ENCODE results near the gene BCAS3. TPM values are rescaled to one million over a fixed set of nuclear protein-coding genes. Genes with fewer than 3 reads are reported as not detected.

Gene BCAS3
- total RNA-seq, 1 donor from 2014 or later, result 22.6 TPM

DNA sequence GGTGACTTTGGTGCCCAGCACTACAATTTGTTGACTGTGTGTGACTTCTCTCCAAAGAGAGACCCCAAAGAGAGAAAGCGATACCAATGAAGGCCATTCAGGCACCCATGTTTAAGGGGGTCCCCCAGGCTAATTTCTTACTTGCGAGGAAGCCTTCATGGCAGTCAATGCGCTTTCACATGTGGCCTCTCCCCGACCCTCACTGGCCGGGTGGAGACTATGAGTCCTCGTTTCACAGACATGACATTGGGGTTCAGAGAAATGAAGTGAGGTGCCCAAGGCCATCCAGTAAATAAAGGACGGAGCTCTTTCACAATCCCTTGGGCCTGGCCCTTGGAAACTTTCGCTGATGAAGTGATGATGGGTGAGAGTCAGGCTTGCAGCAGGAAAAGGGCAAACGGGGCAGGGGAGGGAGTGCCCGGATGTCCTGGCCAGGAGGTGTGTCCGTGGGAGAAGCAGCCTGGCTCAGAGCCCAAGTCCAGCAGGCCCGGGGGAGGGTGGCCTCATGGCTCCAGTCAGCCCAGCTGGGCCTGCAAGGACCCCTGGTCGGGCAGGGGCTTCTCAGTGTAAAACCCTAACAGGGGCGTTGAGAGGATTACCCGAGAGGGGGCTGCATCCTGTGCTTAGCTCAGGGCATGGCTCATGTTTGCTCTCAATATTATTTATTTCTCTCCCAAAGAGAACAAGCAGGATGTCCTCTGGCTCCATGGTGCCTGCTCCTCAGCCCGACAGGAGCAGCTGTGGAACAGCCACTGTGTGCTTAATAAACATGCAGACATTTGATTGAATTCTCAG, 736.7 kb downstream of the BCAS3 start:
- H3K4me3 Mint-ChIP-seq (ENCODE audit: unreplicated experiment), result no peak overlapping the region
- peaks cover 27% of the 10 kb centered on the region for H3K4me1 Mint-ChIP-seq (ENCODE audit: low read depth)
- H3K27ac Mint-ChIP-seq (ENCODE audit: unreplicated experiment), result no peak overlapping the region
- H3K36me3 Mint-ChIP-seq (ENCODE audit: low read depth), result no peaks in the 10 kb centered on the region
- no peaks in the 10 kb centered on the region for H3K9me3 Mint-ChIP-seq (ENCODE audit: low read depth)
- DNase-seq (ENCODE audit: low spot score), result peak; percentile 75
- TF ChIP-seq, protein P1, sequence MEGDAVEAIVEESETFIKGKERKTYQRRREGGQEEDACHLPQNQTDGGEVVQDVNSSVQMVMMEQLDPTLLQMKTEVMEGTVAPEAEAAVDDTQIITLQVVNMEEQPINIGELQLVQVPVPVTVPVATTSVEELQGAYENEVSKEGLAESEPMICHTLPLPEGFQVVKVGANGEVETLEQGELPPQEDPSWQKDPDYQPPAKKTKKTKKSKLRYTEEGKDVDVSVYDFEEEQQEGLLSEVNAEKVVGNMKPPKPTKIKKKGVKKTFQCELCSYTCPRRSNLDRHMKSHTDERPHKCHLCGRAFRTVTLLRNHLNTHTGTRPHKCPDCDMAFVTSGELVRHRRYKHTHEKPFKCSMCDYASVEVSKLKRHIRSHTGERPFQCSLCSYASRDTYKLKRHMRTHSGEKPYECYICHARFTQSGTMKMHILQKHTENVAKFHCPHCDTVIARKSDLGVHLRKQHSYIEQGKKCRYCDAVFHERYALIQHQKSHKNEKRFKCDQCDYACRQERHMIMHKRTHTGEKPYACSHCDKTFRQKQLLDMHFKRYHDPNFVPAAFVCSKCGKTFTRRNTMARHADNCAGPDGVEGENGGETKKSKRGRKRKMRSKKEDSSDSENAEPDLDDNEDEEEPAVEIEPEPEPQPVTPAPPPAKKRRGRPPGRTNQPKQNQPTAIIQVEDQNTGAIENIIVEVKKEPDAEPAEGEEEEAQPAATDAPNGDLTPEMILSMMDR (IDR thresholded peaks at IDR 0.05), result no peak
- H3K27me3 Mint-ChIP-seq (ENCODE audit: low read depth), result no peaks in the 10 kb centered on the region

DNA sequence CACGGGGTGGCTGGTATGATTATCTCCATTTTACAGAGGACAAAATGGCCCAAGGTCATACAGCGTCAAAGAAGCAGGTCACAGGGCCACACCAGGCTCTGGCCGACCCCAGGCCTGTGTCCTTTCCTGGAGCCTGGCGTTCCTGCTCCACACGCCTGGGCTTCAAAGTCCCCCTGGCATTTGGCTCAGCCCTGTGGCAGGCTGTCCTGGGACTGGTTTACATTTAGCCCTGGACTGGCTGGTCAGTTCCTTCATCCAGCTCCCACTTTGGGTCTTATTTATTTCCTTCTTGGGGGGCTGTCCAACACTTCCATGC, 737.2 kb downstream of the BCAS3 start:
- TF ChIP-seq, protein P1 (IDR thresholded peaks at IDR 0.05), result no peak
- H3K9me3 Mint-ChIP-seq (ENCODE audit: low read depth), result no peaks in the 10 kb centered on the region
- no peak overlapping the region for H3K27ac Mint-ChIP-seq (ENCODE audit: unreplicated experiment)
- peaks cover 25% of the 10 kb centered on the region for H3K4me1 Mint-ChIP-seq (ENCODE audit: low read depth)
- H3K4me3 Mint-ChIP-seq (ENCODE audit: unreplicated experiment), result no peak overlapping the region
- no peaks in the 10 kb centered on the region for H3K27me3 Mint-ChIP-seq (ENCODE audit: low read depth)
- DNase-seq (ENCODE audit: low spot score), result no peak
- H3K36me3 Mint-ChIP-seq (ENCODE audit: low read depth), result no peaks in the 10 kb centered on the region

DNA sequence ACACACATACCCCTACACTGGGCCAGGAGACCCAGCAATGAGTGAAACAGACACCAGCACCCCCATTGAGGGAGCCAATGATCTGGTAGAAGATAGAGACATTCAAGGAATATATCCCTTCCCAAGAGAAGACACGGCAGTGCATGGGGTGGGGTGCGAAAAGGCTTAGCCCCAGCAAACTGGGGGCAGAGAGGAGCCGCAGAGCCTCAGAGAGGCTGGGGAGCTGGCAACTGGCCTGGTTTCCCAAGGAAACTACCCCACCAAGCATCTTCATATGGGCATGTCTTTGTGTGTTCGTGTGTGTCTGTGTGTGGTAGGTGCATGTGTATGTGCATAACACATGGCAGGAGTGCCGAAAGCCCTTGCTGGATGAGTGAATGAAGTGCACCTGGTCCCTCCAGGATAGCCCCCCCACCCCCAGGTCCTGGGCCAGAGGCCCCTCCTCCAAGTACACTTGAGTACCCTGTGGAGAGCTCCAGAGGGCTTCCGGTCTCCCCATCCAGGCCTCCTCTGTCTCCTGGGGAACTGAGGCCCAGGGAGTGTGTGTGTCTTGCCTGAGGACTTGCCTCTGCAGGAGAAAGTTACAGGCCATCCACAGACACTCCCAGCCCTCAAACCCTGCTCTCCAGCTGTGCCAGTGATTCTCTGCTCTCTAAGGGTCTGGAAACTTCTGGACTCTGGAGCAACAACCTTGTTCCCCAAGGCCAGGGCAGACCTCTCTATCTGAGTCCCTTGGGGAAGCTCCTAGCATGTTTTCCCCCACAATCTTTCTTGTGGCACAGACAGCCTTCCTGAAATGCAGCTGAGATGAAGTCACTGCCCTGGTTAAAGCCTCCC, 737.9 kb downstream of the BCAS3 start:
- TF ChIP-seq, protein P1 (IDR thresholded peaks at IDR 0.05), result no peak
- H3K36me3 Mint-ChIP-seq (ENCODE audit: low read depth), result no peaks in the 10 kb centered on the region
- no peaks in the 10 kb centered on the region for H3K9me3 Mint-ChIP-seq (ENCODE audit: low read depth)
- no peak overlapping the region for H3K4me3 Mint-ChIP-seq (ENCODE audit: unreplicated experiment)
- DNase-seq (ENCODE audit: low spot score), result no peak
- H3K27ac Mint-ChIP-seq (ENCODE audit: unreplicated experiment), result peak overlapping the region; percentile 45
- H3K4me1 Mint-ChIP-seq (ENCODE audit: low read depth), result peaks cover 21% of the 10 kb centered on the region
- H3K27me3 Mint-ChIP-seq (ENCODE audit: low read depth), result peaks cover 5% of the 10 kb centered on the region

DNA sequence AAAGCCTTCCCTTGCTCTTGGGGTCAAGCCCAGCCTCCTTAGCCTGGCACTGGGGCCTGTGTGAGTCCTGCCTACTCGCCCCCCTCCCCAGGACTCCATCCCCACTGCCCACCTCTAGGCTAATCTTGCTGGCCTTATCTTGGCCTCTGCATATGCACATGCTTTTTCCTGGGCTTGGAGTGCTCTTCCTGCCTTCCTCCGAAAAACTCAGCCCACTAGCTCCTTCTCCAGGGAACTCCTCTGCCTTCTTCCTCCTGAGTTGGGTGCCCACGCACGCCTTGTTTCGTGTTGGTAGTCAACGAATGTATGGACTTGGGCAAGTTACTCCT, 738.5 kb downstream of the BCAS3 start:
- H3K27me3 Mint-ChIP-seq (ENCODE audit: low read depth), result peaks cover 7% of the 10 kb centered on the region

More for the DNA sequence above, 738.5 kb downstream of the BCAS3 start:
- no peak for DNase-seq (ENCODE audit: low spot score)
- TF ChIP-seq, protein P1 (IDR thresholded peaks at IDR 0.05), result no peak
- H3K4me3 Mint-ChIP-seq (ENCODE audit: unreplicated experiment), result no peak overlapping the region
- no peaks in the 10 kb centered on the region for H3K36me3 Mint-ChIP-seq (ENCODE audit: low read depth)
- peaks cover 20% of the 10 kb centered on the region for H3K4me1 Mint-ChIP-seq (ENCODE audit: low read depth)
- no peaks in the 10 kb centered on the region for H3K9me3 Mint-ChIP-seq (ENCODE audit: low read depth)
- peak overlapping the region; percentile 65 for H3K27ac Mint-ChIP-seq (ENCODE audit: unreplicated experiment)
